GM18868 (cell line): Measurements from ENCODE around the gene GTPBP6.
"Not testable (repeated sequence)": the region's sequence is repeated elsewhere in the genome, so short reads cannot be mapped to it uniquely, and the experiment has no call there.

ENCODE experiments used
- ATAC-seq: cut with Tn5 transposase; IDR thresholded peaks from one replicate; pipeline ENCODE4 v1.9.1; 2021; ENCODE audit warnings: mild to moderate bottlenecking, moderate library complexity; ENCODE audit not compliant: unreplicated experiment

Gene GTPBP6

GRCh38 chrX:317424-318067, 1.1 kb downstream of the GTPBP6 start:
- no peak for ATAC-seq

- no peak for ATAC-seq
These were observed 2.0 kb downstream of the GTPBP6 start for GRCh38 chrX:316351-317325.

GRCh38 chrX:314781-315595, 3.6 kb downstream of the GTPBP6 start:
- no peak for ATAC-seq

- no peak for ATAC-seq
These were observed 4.5 kb downstream of the GTPBP6 start for GRCh38 chrX:314049-314448.

- no peak for ATAC-seq
These were observed 5.0 kb downstream of the GTPBP6 start for GRCh38 chrX:313546-313945.

GRCh38 chrX:312621-313331, 5.8 kb downstream of the GTPBP6 start:
- ATAC-seq, result no peak

- ATAC-seq, result no peak
These were observed 7.2 kb downstream of the GTPBP6 start for GRCh38 chrX:311156-312129.

DNA sequence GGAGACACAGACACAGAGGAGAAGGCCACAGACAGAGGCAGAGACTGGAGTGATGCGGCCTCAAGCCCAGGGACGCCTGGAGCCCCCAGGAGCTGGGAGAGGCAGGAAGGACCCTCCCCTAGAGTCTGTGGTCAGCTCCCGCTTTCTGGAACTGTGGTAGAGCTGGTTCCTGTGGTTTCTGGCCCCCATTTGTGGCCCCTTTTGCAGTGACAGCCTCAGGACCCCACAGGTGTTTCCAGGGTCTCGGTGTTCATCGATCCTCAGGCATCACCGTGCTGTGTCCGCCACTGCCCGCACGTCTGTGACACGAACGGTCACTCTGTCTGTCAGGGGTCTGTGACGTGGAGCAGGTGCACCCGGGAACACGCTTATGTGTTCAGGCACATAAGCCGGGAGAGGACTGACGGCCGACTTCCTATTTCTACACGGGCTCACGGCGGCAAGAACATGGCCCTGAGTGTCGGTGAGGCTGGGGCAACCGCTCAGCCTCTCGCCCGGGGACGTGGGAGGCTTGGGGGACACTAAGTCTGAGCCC, 7.9 kb downstream of the GTPBP6 start:
- no peak for ATAC-seq

- no peak for ATAC-seq
These were observed 9.6 kb downstream of the GTPBP6 start for GRCh38 chrX:308821-309520.

GRCh38 chrX:307261-308111, 11.1 kb downstream of the GTPBP6 start:
- ATAC-seq, result no peak

DNA sequence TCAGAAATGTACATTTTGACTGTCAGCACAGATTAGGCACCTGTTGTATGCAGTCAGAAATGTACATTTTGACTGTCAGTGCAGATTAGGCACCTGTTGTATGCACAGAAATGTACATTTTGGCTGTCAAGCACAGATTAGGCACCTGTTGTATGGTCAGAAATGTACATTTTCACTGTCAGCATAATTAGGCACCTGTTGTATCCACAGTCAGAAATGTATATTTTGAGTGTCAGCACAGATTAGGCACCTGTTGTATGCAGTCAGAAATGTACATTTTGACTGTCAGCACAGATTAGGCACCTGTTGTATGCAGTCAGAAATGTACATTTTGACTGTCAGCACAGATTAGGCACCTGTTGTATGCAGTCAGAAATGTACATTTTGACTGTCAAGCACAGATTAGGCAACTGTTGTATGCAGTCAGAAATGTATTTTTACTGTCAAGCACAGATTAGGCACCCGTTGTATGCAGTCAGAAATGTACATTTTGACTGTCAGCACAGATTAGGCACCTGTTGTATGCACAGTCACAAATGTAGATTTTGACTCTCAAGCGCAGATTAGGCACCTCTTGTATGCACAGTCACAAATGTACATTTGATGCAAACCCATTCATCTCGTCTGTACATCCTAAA, 11.9 kb downstream of the GTPBP6 start:
- ATAC-seq, result not testable (repeated sequence)

DNA sequence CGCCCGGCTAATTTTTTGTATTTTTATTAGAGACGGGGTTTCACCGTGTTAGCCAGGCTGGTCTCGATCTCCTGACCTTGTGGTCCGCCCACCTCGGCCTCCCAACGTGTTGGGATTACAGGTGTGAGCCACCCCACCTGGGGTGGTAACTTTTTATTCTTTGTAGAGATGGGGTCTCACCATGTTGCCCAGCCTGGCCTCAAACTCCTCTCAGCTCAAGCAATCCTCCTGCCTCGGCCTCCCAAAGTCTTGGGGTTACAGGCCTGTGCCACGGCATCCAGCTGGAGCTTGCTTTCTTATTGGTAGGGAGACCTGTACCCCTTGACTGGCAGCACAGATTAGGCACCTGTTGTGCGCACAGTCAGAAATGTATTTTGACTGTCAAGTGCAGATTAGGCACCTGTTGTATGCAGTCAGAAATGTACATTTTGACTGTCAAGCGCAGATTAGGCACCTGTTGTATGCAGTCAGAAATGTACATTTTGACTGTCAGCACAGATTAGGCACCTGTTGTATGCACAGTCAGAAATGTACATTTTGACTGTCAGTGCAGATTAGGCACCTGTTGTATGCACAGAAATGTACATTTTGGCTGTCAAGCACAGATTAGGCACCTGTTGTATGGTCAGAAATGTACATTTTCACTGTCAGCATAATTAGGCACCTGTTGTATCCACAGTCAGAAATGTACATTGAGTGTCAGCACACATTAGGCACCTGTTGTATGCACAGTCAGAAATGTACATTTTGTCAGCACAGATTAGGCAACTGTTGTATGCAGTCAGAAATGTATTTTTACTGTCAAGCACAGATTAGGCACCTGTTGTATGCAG, 12.6 kb downstream of the GTPBP6 start:
- not testable (repeated sequence) for ATAC-seq

- no peak for ATAC-seq
These were observed 15.6 kb downstream of the GTPBP6 start for GRCh38 chrX:302975-303374.

GRCh38 chrX:300334-300733, 18.3 kb downstream of the GTPBP6 start:
- no peak for ATAC-seq

DNA sequence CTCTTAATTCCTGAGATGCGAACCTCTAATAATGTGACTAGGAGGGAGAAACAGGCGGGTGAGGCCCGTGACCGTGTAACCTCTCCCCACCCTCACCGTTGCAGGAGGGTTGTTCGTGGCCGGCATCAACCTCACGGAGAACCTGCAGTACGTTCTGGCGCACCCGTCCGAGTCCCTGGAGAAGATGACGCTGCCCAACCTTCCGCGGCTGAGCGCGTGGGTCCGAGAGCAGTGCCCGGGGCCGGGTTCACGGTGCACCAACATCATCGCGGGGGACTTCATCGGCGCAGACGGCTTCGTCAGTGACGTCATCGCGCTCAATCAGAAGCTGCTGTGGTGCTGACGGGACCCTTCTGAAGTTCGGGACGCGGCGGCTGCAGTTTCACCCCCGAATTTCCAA, 19.6 kb downstream of the GTPBP6 start:
- no peak for ATAC-seq

GRCh38 chrX:295136-295535, 23.5 kb downstream of the GTPBP6 start:
- no peak for ATAC-seq
